DND-41 (cell line): Measurements from ENCODE around the gene LHPP.

ENCODE experiments used
- EZH2 ChIP-seq: IDR thresholded peaks from 3 replicates; pipeline ENCODE4 v1.6.1; 2012; ENCODE audit warnings: borderline replicate concordance, low read depth, mild to moderate bottlenecking, moderate library complexity, low read length, inconsistent platforms; ENCODE audit not compliant: severe bottlenecking
- TF ChIP-seq, protein P1 (sequence below): IDR thresholded peaks from 2 replicates; pipeline ENCODE4 v1.5.1; 2012; ENCODE audit warnings: borderline replicate concordance, low read length, moderate library complexity, mild to moderate bottlenecking; ENCODE audit not compliant: poor library complexity, severe bottlenecking; ENCODE audit errors: extremely low read depth

DNA sequence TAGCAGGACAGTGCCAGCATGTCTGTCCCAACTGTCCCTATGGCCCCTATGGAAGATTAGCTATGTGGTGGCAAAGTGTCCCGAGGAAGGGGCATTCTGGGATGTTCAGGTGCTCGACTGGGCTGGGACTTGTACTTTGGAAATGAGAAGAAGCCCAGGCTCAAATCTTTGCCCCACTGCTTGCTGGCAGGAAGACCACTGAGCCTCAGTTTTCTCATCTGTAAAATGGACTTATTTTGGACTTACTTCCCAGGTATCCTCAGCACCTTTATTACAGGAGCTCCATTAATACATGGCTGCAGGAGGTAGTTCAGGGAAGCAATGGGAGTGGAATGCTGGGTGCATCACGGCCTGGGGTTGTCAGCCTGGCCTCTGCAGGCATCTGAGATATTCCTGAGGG lies 71.2 kb downstream of the LHPP start:
- TF ChIP-seq, protein P1, sequence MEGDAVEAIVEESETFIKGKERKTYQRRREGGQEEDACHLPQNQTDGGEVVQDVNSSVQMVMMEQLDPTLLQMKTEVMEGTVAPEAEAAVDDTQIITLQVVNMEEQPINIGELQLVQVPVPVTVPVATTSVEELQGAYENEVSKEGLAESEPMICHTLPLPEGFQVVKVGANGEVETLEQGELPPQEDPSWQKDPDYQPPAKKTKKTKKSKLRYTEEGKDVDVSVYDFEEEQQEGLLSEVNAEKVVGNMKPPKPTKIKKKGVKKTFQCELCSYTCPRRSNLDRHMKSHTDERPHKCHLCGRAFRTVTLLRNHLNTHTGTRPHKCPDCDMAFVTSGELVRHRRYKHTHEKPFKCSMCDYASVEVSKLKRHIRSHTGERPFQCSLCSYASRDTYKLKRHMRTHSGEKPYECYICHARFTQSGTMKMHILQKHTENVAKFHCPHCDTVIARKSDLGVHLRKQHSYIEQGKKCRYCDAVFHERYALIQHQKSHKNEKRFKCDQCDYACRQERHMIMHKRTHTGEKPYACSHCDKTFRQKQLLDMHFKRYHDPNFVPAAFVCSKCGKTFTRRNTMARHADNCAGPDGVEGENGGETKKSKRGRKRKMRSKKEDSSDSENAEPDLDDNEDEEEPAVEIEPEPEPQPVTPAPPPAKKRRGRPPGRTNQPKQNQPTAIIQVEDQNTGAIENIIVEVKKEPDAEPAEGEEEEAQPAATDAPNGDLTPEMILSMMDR = no peak
- no peak for TF ChIP-seq EZH2
